Measurements from ENCODE around the gene MESP1. TPM values are rescaled to one million over a fixed set of nuclear protein-coding genes. Genes with fewer than 3 reads are reported as not detected.

Gene MESP1, protein sequence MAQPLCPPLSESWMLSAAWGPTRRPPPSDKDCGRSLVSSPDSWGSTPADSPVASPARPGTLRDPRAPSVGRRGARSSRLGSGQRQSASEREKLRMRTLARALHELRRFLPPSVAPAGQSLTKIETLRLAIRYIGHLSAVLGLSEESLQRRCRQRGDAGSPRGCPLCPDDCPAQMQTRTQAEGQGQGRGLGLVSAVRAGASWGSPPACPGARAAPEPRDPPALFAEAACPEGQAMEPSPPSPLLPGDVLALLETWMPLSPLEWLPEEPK
- total RNA-seq, result 0.34 and 1.1 TPM in 2 replicates

DNA sequence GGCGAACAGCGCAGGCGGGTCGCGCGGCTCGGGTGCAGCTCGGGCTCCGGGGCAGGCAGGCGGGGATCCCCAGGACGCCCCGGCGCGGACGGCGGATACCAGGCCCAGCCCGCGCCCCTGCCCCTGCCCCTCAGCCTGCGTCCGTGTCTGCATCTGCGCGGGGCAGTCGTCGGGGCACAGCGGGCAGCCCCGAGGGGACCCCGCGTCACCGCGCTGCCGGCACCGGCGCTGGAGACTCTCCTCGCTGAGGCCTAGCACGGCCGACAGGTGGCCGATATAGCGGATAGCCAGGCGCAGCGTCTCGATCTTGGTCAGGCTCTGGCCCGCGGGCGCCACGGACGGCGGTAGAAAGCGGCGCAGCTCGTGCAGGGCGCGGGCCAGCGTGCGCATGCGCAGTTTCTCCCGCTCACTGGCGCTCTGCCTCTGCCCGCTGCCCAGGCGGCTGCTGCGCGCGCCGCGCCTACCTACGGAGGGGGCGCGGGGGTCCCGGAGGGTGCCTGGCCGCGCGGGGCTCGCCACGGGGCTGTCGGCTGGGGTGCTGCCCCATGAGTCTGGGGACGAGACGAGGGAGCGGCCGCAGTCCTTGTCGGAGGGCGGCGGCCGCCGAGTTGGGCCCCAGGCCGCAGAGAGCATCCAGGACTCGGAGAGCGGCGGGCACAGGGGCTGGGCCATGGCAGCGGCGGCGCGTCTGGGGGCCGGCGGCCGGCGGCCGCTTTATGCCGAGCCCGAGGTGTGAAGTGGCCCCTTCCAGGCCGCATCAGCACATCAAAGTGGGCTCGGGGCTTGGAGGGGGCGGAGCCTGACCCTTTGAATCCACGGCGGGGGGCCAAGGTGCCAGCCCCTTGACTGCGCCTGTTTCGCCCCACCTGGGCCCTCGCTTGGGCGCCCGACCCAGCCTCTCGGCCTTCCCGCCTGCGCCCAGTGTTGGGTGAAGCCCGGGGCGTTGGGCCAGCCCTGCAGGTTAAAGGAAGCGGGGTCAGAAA, at the start of gene MESP1:
Gene MESP1 (minus strand): TSS at position 690 of the 983 bp plus-strand sequence. CDS start 18 bp downstream, at position 672.

DNA sequence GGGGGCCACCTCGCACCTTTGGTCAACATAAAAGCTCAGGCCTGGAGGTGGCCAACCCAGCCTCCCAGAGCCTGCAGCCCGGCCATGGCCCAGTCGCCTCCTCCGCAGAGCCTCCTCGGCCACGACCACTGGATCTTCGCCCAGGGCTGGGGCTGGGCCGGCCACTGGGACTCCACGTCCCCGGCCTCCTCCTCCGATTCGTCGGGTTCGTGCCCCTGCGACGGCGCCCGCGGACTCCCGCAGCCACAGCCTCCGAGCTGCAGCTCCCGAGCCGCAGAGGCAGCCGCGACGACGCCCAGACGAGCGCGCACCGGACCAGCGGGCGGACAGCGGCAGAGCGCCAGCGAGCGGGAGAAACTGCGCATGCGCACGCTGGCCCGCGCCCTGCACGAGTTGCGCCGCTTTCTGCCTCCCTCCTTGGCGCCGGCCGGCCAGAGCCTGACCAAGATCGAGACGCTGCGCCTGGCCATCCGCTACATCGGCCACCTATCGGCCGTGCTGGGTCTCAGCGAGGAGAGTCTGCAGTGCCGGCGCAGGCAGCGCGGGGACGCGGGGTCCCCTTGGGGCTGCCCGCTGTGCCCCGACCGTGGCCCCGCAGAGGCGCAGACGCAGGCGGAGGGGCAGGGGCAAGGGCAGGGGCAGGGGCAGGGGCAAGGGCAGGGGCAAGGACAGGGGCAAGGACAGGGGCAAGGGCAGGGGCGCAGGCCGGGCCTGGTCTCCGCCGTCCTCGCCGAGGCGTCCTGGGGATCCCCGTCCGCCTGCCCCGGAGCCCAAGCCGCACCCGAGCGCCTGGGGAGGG, 25.4 kb upstream of the MESP1 start, which contains the start of gene MESP2:
Gene MESP2 (plus strand): TSS at position 59 of the 799 bp plus-strand sequence. CDS start 26 bp downstream, at position 85.

Other genes with a start within 250 kb of the MESP1 start
- 6.0 and 6.7 TPM in 2 replicates for gene TICRR, start 175.8 kb downstream of the MESP1 start, total RNA-seq
- gene KIF7, start 95.8 kb downstream of the MESP1 start, total RNA-seq, result 5.0 TPM in 2 replicates
- gene PLIN1, start 71.9 kb downstream of the MESP1 start, total RNA-seq, result 0.10 TPM in 1 of 2 replicates, not detected in the other
- 1.9 and 2.4 TPM in 2 replicates for gene PEX11A, start 60.5 kb downstream of the MESP1 start, total RNA-seq
- gene WDR93, start 60.4 kb downstream of the MESP1 start, total RNA-seq, result not detected in 2 replicates
- not detected in 2 replicates for gene MESP2, start 25.1 kb upstream of the MESP1 start, total RNA-seq
- 48.6 and 51.6 TPM in 2 replicates for gene ANPEP, start 63.6 kb upstream of the MESP1 start, total RNA-seq
- 18.3 and 19.1 TPM in 2 replicates for gene AP3S2, start 142.7 kb upstream of the MESP1 start, total RNA-seq
- 11.8 and 12.8 TPM in 2 replicates for gene ARPIN, start 161.7 kb upstream of the MESP1 start, total RNA-seq

Measured in mammary microvascular endothelial cell (primary cell).